SU-DHL-6 (cell line): ENCODE measurements around the gene SLC6A3.

Experiments
- EZH2phosphoT487 ChIP-seq: fragments of 200-600 bp; sonication (generic), shearing (Covaris generic); conservative IDR thresholded peaks from 2 replicates; pipeline ENCODE4 v1.6.1; 2018; ENCODE audit warnings: mild to moderate bottlenecking, antibody characterized with exemption, low read length, moderate library complexity, mixed read lengths
- TF ChIP-seq, protein P1 (sequence below): fragments of 200-600 bp; sonication (generic); IDR thresholded peaks from one replicate; pipeline ENCODE4 v1.5.1; 2017; ENCODE audit warnings: antibody characterized with exemption, mild to moderate bottlenecking, low read length, moderate library complexity; ENCODE audit not compliant: insufficient read depth, poor library complexity, severe bottlenecking

- TF ChIP-seq, protein P1, sequence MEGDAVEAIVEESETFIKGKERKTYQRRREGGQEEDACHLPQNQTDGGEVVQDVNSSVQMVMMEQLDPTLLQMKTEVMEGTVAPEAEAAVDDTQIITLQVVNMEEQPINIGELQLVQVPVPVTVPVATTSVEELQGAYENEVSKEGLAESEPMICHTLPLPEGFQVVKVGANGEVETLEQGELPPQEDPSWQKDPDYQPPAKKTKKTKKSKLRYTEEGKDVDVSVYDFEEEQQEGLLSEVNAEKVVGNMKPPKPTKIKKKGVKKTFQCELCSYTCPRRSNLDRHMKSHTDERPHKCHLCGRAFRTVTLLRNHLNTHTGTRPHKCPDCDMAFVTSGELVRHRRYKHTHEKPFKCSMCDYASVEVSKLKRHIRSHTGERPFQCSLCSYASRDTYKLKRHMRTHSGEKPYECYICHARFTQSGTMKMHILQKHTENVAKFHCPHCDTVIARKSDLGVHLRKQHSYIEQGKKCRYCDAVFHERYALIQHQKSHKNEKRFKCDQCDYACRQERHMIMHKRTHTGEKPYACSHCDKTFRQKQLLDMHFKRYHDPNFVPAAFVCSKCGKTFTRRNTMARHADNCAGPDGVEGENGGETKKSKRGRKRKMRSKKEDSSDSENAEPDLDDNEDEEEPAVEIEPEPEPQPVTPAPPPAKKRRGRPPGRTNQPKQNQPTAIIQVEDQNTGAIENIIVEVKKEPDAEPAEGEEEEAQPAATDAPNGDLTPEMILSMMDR = no peak
- TF ChIP-seq EZH2phosphoT487 = no peak
Measured at GRCh38 chr5:1446602-1447343, 1.5 kb upstream of the SLC6A3 start.
